ENCODE measurements around the gene TRIM33. TPM values are rescaled to one million over a fixed set of nuclear protein-coding genes. Genes with fewer than 3 reads are reported as not detected.
"Not testable (repeated sequence)": the region's sequence is repeated elsewhere in the genome, so short reads cannot be mapped to it uniquely, and the experiment has no call there.

Gene TRIM33
- total and polyA plus RNA-seq, 2 donors (not counting 3 experiments of a cell fraction or from before 2014, with no cell fraction given), result 10.3 to 29.1 TPM

DNA sequence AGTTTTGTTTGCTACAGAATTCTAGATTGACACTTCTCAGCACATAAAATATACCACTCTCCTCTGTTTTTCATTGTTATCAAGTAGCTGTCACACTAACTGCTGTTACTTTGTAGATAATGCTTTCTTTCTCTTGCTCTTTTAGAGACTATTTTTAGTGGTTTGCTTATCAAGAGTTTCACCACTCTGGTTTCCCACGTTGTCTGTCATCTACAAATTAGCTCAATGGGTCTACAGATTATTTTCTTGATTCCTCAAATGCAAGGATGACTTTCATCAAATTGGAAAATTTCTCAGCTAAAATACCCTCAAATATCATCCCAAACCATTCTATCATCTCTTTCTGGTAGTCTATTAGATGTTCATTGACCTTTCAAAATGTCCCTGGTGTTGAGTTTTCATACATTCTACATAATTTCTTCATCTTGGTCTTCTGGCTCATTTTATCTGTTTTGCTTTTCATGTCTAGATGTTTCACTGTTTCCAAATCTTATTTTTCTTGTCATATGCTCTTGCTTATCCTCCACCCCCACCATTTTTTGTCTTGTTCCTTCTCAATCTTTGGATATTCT, 122.5 kb downstream of the TRIM33 start:
- CTCF ChIA-PET, result no interaction called here
- Histone ChIP-seq H3K27ac (ENCODE audit: insufficient read depth, low read depth, low read length) (no peak overlapping the region), H3K4me2 (ENCODE audit: insufficient read depth, low read length) (no peak overlapping the region), H3K9ac (replicated peaks; ENCODE audit: extremely low read depth, insufficient read depth, low read length) (no peak overlapping the region), H3K27me3 (ENCODE audit: control insufficient read depth in 2 of 2, insufficient read depth in 2 of 2, low read length in 2 of 2) (no peaks in the 10 kb centered on the region), H4K20me1 (replicated peaks; ENCODE audit: control insufficient read depth, extremely low read depth, insufficient read depth, low read length) (no peaks in the 10 kb centered on the region), H3K36me3 (ENCODE audit: control insufficient read depth in 2 of 2, extremely low read depth in 1 of 2, insufficient read depth in 2 of 2, low read length in 2 of 2) (no peaks in the 10 kb centered on the region), H3K79me2 (ENCODE audit: control insufficient read depth, insufficient read depth, low read length) (no peaks in the 10 kb centered on the region), H3K4me3 (replicated peaks in 1 of 3; ENCODE audit: insufficient read depth in 1 of 3, low read depth in 1 of 3, low read length in 3 of 3) (no peak overlapping the region), H3K4me1 (ENCODE audit: control insufficient read depth, extremely low read depth, insufficient read depth, low read length) (no peaks in the 10 kb centered on the region), H3K9me1 (replicated peaks; ENCODE audit: control insufficient read depth, extremely low read depth, insufficient read depth, low read length) (no peaks in the 10 kb centered on the region), H2AFZ (ENCODE audit: low read depth, low read length) (no peak overlapping the region), H3K9me3 (replicated peaks; ENCODE audit: control insufficient read depth, insufficient read depth, low read length) (no peaks in the 10 kb centered on the region)
- TF ChIP-seq, protein P1, sequence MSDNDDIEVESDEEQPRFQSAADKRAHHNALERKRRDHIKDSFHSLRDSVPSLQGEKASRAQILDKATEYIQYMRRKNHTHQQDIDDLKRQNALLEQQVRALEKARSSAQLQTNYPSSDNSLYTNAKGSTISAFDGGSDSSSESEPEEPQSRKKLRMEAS (IDR thresholded peaks at IDR 0.05; ENCODE audit: insufficient read depth, insufficient read length), result no peak
- no peak for TF ChIP-seq FOS (IDR thresholded peaks at IDR 0.05; ENCODE audit: borderline replicate concordance, insufficient read depth, low read length)
- no peak for TF ChIP-seq GATA2 (IDR thresholded peaks at IDR 0.05; ENCODE audit: insufficient read depth, insufficient read length, low read depth, low read length)
- TF ChIP-seq JUN (IDR thresholded peaks at IDR 0.05; ENCODE audit: borderline replicate concordance, insufficient read depth, insufficient read length, low read depth), result no peak
- TF ChIP-seq EZH2 (IDR thresholded peaks at IDR 0.05; ENCODE audit: borderline replicate concordance, low read depth, low read length, severe bottlenecking), result no peak
- FAIRE-seq (no peak), DNase-seq (ENCODE audit: low read depth, low spot score) (no peak)
- POLR2A ChIA-PET, result no interaction called here
- dilution Hi-C loops (cut with MboI; ENCODE audit: extremely low pct_ligation_motif_present, low sequenced_read_pairs) (no loop called here), intact Hi-C loops (cut with micrococcal nuclease) (no loop called here)
- BruUV-seq (replicated peaks), result no TSS peak

DNA sequence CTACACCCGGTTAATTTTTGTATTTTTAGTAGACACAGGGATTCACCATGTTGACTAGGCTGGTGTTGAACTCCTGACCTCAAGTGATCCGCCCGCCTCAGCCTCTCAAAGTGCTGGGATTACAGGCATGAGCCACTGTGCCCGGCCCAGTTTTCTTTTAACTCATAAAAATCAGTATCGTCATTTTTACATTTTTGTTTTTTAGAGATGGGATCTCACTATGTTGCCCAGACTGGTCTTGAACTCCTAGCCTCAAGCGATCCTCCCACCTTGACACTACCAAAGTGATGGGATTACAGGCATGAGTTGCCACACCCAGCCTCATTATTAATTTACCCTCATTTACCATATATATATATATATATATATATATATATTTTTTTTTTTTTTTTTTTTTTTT, 123.4 kb downstream of the TRIM33 start:
- H3K27me3 ChIP-seq (ENCODE audit: control insufficient read depth in 2 of 2, insufficient read depth in 2 of 2, low read length in 2 of 2); H3K4me1 ChIP-seq (ENCODE audit: control insufficient read depth, extremely low read depth, insufficient read depth, low read length); H4K20me1 ChIP-seq (replicated peaks; ENCODE audit: control insufficient read depth, extremely low read depth, insufficient read depth, low read length); BruUV-seq (replicated peaks); FAIRE-seq; H3K27ac ChIP-seq (ENCODE audit: insufficient read depth, low read depth, low read length); DNase-seq (ENCODE audit: low read depth, low spot score); H3K79me2 ChIP-seq (ENCODE audit: control insufficient read depth, insufficient read depth, low read length); H3K9me1 ChIP-seq (replicated peaks; ENCODE audit: control insufficient read depth, extremely low read depth, insufficient read depth, low read length); intact Hi-C loops (cut with micrococcal nuclease); H2AFZ ChIP-seq (ENCODE audit: low read depth, low read length); H3K36me3 ChIP-seq (ENCODE audit: control insufficient read depth in 2 of 2, extremely low read depth in 1 of 2, insufficient read depth in 2 of 2, low read length in 2 of 2); H3K9me3 ChIP-seq (replicated peaks; ENCODE audit: control insufficient read depth, insufficient read depth, low read length); dilution Hi-C loops (cut with MboI; ENCODE audit: extremely low pct_ligation_motif_present, low sequenced_read_pairs); POLR2A ChIA-PET; H3K4me3 ChIP-seq (replicated peaks in 1 of 3; ENCODE audit: insufficient read depth in 1 of 3, low read depth in 1 of 3, low read length in 3 of 3); H3K9ac ChIP-seq (replicated peaks; ENCODE audit: extremely low read depth, insufficient read depth, low read length); H3K4me2 ChIP-seq (ENCODE audit: insufficient read depth, low read length): not testable (repeated sequence)
- CTCF ChIA-PET, result interaction anchor here (1.9 kb wide), 1 partner anchor 20 kb away, joined by 7 read pairs; no protein-coding TSS in a partner anchor

Data from endothelial cell of umbilical vein (primary cell).